ENCODE data around the gene ZNF385C.

The ZNF385C gene

DNA sequence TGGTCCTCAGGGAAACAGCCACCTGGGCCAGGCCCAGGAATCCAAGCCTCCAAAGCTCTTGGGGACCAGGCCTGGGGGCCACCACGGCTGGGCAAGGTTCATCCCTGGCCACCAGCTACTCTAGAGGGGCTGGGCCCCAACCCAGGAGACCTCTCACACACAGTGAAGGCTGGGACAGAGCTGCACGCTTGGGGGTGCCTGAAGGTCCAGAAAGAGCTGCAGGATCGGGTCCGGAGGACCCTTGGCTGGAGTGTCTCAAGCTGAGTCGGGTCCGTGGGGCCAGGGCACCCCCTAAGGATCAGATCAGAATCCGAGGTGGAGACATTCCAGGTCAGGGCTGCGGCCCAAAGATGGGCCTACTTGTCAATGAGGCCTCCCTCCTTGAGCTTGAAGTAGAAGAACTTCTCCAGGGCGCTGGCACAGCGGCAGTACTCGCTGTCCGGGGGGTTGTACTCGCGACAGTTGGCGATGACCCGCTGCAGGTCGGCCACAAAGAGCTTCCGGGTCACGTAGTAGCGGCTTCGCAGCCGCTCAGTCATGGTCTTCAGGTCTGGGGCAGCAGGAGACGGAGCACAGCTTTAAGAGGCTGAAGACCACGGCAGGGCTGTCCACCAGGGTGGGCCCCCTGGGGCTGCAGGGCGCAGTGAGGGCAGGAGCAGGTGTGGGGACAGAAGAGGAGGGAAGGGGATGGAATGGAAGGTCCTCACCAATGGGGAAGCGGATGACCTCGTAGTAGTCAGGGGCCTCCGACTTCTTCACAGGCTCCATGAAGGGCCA is 15.2 kb upstream of the ZNF385C start:
- no peak overlapping the region for H3K27ac ChIP-seq (ENCODE audit: low read depth, low read length)
- peaks cover 47% of the 10 kb centered on the region for H3K36me3 ChIP-seq (ENCODE audit: insufficient read depth, low read length)
- no peak overlapping the region for H3K9ac ChIP-seq (ENCODE audit: low read depth, low read length)
- H3K27me3 ChIP-seq (ENCODE audit: insufficient read depth, low read length): no peaks in the 10 kb centered on the region
- H3K4me3 ChIP-seq (ENCODE audit: low read length): no peak overlapping the region
- H3K9me3 ChIP-seq (ENCODE audit: insufficient read depth, low read depth, low read length): no peaks in the 10 kb centered on the region
- 94% methylated on average over 28 of the region's 28 CpGs for WGBS
- H3K4me1 ChIP-seq (ENCODE audit: insufficient read depth, low read length): peaks cover under 1% of the 10 kb centered on the region; the same call in 1 of the 2 replicates

- no peak within 1 kb of the TSS for H3K27ac ChIP-seq (ENCODE audit: low read depth, low read length)
- no peaks in the 10 kb centered on the region for H3K27me3 ChIP-seq (ENCODE audit: insufficient read depth, low read length)
- 88% methylated on average over 10 of the region's 10 CpGs for WGBS
- H3K36me3 ChIP-seq (ENCODE audit: insufficient read depth, low read length): peaks cover 39% of the 10 kb centered on the region
- H3K4me3 ChIP-seq (ENCODE audit: low read length): no peak within 1 kb of the TSS
- H3K9ac ChIP-seq (ENCODE audit: low read depth, low read length): no peak within 1 kb of the TSS
- H3K4me1 ChIP-seq (ENCODE audit: insufficient read depth, low read length): peaks cover 7% of the 10 kb centered on the region
- H3K9me3 ChIP-seq (ENCODE audit: insufficient read depth, low read depth, low read length): no peaks in the 10 kb centered on the region
These were observed 14.4 kb upstream of the ZNF385C start, which contains the start of gene DHX58 for GRCh38 chr17:42112552-42113176. DHX58 (minus strand) TSS chr17:42112714; CDS start chr17:42111892, 822 bp downstream.

- H3K4me1 ChIP-seq (ENCODE audit: insufficient read depth, low read length): peaks cover 7% of the 10 kb centered on the region
- no peaks in the 10 kb centered on the region for H3K9me3 ChIP-seq (ENCODE audit: insufficient read depth, low read depth, low read length)
- no peak overlapping the region for H3K4me3 ChIP-seq (ENCODE audit: low read length)
- H3K9ac ChIP-seq (ENCODE audit: low read depth, low read length): no peak overlapping the region
- H3K36me3 ChIP-seq (ENCODE audit: insufficient read depth, low read length): peaks cover 32% of the 10 kb centered on the region
- H3K27me3 ChIP-seq (ENCODE audit: insufficient read depth, low read length): no peaks in the 10 kb centered on the region
- 88% methylated on average over 11 of the region's 12 CpGs for WGBS
- H3K27ac ChIP-seq (ENCODE audit: low read depth, low read length): no peak overlapping the region
These were observed 13.7 kb upstream of the ZNF385C start for GRCh38 chr17:42111871-42112551.

DNA sequence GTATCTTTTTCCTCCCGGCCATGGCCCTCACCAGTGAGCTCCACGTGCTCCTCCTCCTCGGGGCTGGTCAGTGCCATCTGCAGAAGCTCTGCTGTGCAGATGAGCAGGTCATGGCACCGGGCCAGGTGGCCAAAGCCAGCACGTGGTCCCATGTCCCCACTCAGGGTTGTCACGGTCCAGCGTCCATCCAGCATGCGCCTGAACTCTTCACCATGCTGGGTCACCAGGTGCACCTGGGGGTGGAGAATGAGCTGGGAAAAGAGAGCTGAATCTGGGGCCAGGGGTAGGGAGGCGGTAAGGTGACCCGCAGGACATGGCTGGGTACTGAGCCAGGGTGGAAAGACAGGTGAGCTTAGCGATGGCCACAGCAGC is 13.0 kb upstream of the ZNF385C start:
- H3K4me3 ChIP-seq (ENCODE audit: low read length): no peak overlapping the region

DNA sequence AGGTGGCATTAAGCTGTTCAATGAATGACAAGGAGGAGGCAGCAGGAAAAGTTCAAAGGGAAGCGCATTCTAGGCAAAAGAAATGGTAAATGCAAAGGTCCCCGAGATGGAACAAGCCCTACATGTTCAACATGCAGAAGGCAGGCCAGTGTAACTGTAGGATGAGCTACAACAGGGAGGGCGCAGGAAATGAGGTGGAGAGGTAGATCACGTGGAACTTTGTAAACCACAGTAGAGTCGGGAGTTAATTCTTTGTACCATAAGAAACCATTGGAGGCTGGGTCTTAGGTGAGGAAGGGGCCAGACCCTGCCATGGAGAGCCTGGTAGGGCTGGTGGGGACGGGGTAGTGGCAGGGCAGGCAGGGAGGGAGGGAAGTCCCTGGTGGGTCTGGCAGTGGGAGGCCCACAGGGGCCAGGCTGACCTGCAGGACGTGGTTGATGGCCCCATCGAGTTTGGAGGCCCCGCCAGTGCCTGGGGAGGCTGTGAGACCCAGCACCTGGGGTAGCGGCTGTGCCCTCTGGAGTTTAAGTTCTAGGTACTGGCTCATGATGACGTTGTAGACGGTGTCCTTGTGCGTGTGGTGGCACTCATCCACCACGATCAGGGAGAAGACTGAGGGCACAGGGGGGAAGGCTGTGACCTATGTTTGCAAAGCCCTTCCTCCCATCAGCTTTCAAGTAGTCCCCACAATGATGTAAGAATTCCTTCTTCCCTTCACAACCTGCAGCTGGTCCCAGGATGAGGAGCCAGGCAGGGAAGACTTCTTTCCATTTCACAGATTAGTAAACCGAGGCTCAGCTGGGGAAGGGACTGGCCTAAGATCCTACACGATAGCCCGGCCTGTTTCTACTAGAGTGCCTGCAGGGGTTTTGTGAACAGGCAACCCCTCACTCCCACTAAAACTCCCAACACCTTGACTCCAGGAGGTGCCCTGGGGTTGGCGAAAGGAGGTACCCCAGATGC is 12.3 kb upstream of the ZNF385C start:
- Histone ChIP-seq H3K27ac (ENCODE audit: low read depth, low read length) (no peak overlapping the region), H3K9ac (ENCODE audit: low read depth, low read length) (no peak overlapping the region), H3K36me3 (ENCODE audit: insufficient read depth, low read length) (peaks cover 21% of the 10 kb centered on the region), H3K27me3 (ENCODE audit: insufficient read depth, low read length) (no peaks in the 10 kb centered on the region), H3K4me3 (ENCODE audit: low read length) (no peak overlapping the region), H3K9me3 (ENCODE audit: insufficient read depth, low read depth, low read length) (no peaks in the 10 kb centered on the region), H3K4me1 (ENCODE audit: insufficient read depth, low read length) (peaks cover 7% of the 10 kb centered on the region)
- 93% methylated on average over 18 of the region's 18 CpGs for WGBS

More for the DNA sequence above, 13.0 kb upstream of the ZNF385C start:
- Histone ChIP-seq H3K27ac (ENCODE audit: low read depth, low read length) (no peak overlapping the region), H3K9ac (ENCODE audit: low read depth, low read length) (no peak overlapping the region), H3K4me1 (ENCODE audit: insufficient read depth, low read length) (peaks cover 7% of the 10 kb centered on the region), H3K27me3 (ENCODE audit: insufficient read depth, low read length) (no peaks in the 10 kb centered on the region), H3K36me3 (ENCODE audit: insufficient read depth, low read length) (peaks cover 28% of the 10 kb centered on the region), H3K9me3 (ENCODE audit: insufficient read depth, low read depth, low read length) (no peaks in the 10 kb centered on the region)
- 93% methylated on average over 11 of the region's 11 CpGs for WGBS

DNA sequence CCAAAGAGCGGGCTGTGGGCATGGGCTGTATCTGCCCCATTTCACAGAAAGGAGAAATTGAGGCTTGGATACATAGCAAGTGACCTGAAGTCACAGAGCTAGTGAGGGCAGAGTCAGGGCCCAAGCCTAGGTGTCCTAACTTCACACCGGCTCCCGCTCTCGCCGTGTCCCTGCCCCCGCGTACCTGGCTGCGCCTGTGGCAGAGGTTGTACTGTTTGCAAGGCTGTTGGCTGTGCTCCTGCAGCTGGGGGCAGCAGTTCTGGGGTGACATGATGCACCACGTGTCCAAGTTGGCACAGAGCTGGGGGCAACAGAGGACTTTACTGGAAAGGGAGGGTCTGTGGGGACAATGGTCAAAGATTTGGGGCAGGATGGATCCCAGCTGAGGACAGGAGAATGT is 10.8 kb upstream of the ZNF385C start:
- Histone ChIP-seq H3K4me3 (ENCODE audit: low read length) (no peak overlapping the region), H3K4me1 (ENCODE audit: insufficient read depth, low read length) (peaks cover 7% of the 10 kb centered on the region), H3K9ac (ENCODE audit: low read depth, low read length) (no peak overlapping the region), H3K27ac (ENCODE audit: low read depth, low read length) (no peak overlapping the region), H3K9me3 (ENCODE audit: insufficient read depth, low read depth, low read length) (no peaks in the 10 kb centered on the region), H3K36me3 (ENCODE audit: insufficient read depth, low read length) (peaks cover 9% of the 10 kb centered on the region; the same call in 1 of the 2 replicates), H3K27me3 (ENCODE audit: insufficient read depth, low read length) (no peaks in the 10 kb centered on the region)
- WGBS: 93% methylated on average over 9 of the region's 9 CpGs

- Histone ChIP-seq H3K4me3 (ENCODE audit: low read length) (peak overlapping the region; percentile 52), H3K4me1 (ENCODE audit: insufficient read depth, low read length) (peaks cover 7% of the 10 kb centered on the region), H3K36me3 (ENCODE audit: insufficient read depth, low read length) (no peaks in the 10 kb centered on the region), H3K9me3 (ENCODE audit: insufficient read depth, low read depth, low read length) (no peaks in the 10 kb centered on the region), H3K9ac (ENCODE audit: low read depth, low read length) (peak overlapping the region; percentile 10; the same call in 1 of the 2 replicates), H3K27me3 (ENCODE audit: insufficient read depth, low read length) (no peaks in the 10 kb centered on the region), H3K27ac (ENCODE audit: low read depth, low read length) (0 out of 2 replicates have a peak overlapping the region, but pooled peaks have one; percentile 1)
- 27% methylated on average over 51 of the region's 51 CpGs for WGBS
These were observed 9.6 kb upstream of the ZNF385C start for GRCh38 chr17:42107597-42108576.

- no peaks in the 10 kb centered on the region for H3K9me3 ChIP-seq (ENCODE audit: insufficient read depth, low read depth, low read length)
- H3K36me3 ChIP-seq (ENCODE audit: insufficient read depth, low read length): no peaks in the 10 kb centered on the region
- H3K27me3 ChIP-seq (ENCODE audit: insufficient read depth, low read length): no peaks in the 10 kb centered on the region
- peaks cover 7% of the 10 kb centered on the region for H3K4me1 ChIP-seq (ENCODE audit: insufficient read depth, low read length)
- peak overlapping the region; percentile 52 for H3K4me3 ChIP-seq (ENCODE audit: low read length)
- no peak overlapping the region for H3K9ac ChIP-seq (ENCODE audit: low read depth, low read length)
- H3K27ac ChIP-seq (ENCODE audit: low read depth, low read length): no peak overlapping the region
- WGBS: 48% methylated on average over 6 of the region's 6 CpGs
These were observed 8.9 kb upstream of the ZNF385C start for GRCh38 chr17:42107124-42107523.

DNA sequence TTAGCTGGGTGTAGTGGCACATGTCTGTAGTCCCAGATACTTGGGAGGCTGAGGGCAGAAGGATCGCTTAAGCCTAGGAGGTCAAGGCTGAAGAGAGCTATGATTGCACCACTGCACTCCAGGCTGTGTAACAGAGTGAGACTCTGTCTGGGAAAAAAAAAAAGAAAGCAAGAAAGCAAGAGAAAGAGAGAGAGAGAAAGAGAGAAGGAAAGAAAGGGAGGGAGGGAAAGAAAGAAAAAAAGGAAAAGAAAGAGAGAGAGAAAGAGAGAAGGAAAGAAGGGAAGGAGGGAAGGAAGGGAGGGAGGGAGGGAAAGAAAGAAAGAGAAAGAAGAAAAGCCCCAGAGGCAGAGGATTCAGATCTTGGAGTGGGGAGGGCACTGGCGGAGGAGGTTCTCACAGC is 7.7 kb upstream of the ZNF385C start:
- H3K27ac ChIP-seq (ENCODE audit: low read depth, low read length): no peak overlapping the region
- no peak overlapping the region for H3K4me3 ChIP-seq (ENCODE audit: low read length)
- H3K27me3 ChIP-seq (ENCODE audit: insufficient read depth, low read length): no peaks in the 10 kb centered on the region
- no peaks in the 10 kb centered on the region for H3K36me3 ChIP-seq (ENCODE audit: insufficient read depth, low read length)
- WGBS: 93% methylated on average over 1 of the region's 2 CpGs
- no peak overlapping the region for H3K9ac ChIP-seq (ENCODE audit: low read depth, low read length)
- H3K9me3 ChIP-seq (ENCODE audit: insufficient read depth, low read depth, low read length): no peaks in the 10 kb centered on the region
- H3K4me1 ChIP-seq (ENCODE audit: insufficient read depth, low read length): peaks cover 7% of the 10 kb centered on the region

DNA sequence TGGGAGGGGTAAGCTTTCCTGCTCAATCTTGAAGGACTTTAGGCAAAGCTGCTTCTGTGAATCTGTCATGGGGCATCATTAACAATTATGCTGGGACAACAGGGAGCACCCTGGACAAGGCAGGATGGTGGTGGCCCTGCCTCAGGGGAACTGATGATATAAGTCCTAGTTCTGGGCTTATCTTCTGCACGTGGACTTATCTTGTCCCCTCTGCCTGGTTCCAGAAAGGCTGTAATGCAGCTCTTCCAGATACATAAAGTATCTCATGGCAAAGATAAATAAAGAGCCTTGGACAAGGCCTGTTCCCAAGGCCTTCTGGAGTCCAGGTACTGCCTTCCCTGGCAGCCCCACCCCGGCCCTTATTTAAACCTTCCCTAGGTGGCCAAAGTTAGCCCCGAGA is 6.0 kb upstream of the ZNF385C start:
- no peaks in the 10 kb centered on the region for H3K9me3 ChIP-seq (ENCODE audit: insufficient read depth, low read depth, low read length)
- 87% methylated on average over 3 of the region's 3 CpGs for WGBS
- peaks cover 2% of the 10 kb centered on the region for H3K27me3 ChIP-seq (ENCODE audit: insufficient read depth, low read length)
- H3K4me3 ChIP-seq (ENCODE audit: low read length): no peak overlapping the region
- no peak overlapping the region for H3K9ac ChIP-seq (ENCODE audit: low read depth, low read length)
- H3K4me1 ChIP-seq (ENCODE audit: insufficient read depth, low read length): peaks cover 7% of the 10 kb centered on the region
- H3K36me3 ChIP-seq (ENCODE audit: insufficient read depth, low read length): no peaks in the 10 kb centered on the region
- H3K27ac ChIP-seq (ENCODE audit: low read depth, low read length): no peak overlapping the region
